SK-N-SH treated with all-trans-retinoic acid at 6 μM for 48 hours (cell line): ENCODE data around the gene CDK11A.

ENCODE experiments used
- ARNTL ChIP-seq: fragments of 450-650 bp; formaldehyde crosslinking; IDR thresholded peaks from 2 replicates; pipeline ENCODE4 v1.5.0; 2020; ENCODE audit warnings: low read depth, mild to moderate bottlenecking, moderate library complexity, borderline replicate concordance
- BACH2 ChIP-seq: fragments of 250-450 bp; sonication (Bioruptor Pico); IDR thresholded peaks from 2 replicates; pipeline ENCODE4 v1.9.0; 2021; ENCODE audit warnings: mild to moderate bottlenecking, borderline replicate concordance
- ZFP3 ChIP-seq: fragments of 250-450 bp; sonication (Bioruptor Pico); IDR thresholded peaks from 2 replicates; pipeline ENCODE4 v1.5.0; 2020; ENCODE audit warnings: mild to moderate bottlenecking, moderate library complexity
- ZNF70 ChIP-seq: fragments of 450-650 bp; formaldehyde crosslinking; IDR thresholded peaks from 2 replicates; pipeline ENCODE4 v1.5.0; 2020; ENCODE audit warnings: mild to moderate bottlenecking, moderate library complexity

DNA sequence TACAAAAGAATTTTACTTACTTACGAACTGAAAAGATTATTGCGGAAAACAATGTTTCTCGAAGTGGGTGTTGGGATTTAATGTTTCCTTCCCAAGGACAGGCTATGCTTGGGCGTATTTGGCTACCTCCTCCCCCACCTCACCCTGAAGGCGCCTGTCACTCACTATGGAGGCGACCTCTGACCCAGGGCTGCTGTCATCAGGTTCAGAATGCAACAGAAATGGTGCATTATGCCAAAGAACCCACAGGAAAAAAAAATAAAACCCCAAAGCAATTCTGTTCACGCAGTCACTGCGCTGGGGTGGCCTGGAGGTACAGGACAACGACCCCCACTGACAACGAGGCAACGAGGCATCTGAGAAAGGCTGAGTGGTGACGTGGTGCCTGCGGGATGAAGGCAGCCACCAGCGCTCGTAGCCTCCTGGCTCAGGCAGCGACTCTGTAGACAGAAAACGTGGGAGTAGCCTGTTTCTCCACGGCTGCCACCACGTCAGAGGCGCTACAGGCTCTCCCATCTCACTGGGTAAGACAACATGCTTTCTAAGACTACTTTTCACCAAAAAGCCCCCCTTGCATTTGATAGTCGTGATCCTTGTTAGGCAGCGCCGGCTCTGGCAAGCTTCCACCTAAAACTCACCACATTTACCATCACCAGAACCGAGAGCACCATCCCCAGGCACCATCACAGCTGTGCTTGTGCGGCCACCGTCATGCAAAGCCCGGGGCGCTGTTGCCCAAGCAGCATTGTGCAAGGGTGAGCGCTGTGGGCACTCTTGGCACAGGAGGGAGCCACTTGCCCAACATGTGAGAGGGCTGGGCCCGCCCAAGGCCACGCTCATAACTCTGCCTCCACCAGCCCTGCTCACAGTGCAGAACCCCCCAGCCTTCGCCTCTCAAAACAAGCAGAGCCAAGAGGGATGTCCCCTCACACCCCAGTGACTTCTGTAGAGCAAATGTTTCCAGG, 39.8 kb upstream of the CDK11A start:
- TF ChIP-seq ZNF70 = no peak
- no peak for TF ChIP-seq ARNTL (CRISPR knock-in tag)
- TF ChIP-seq BACH2 (CRISPR knock-in tag) = no peak
- TF ChIP-seq ZFP3 = no peak
